Activated CD8-positive, alpha-beta memory T cell treated with anti-CD3 and anti-CD28 coated beads for 36 hours (primary cell): ENCODE measurements around the gene MPC1. TPM values are rescaled to one million over a fixed set of nuclear protein-coding genes. Genes with fewer than 3 reads are reported as not detected.
"Not testable (repeated sequence)": the region's sequence is repeated elsewhere in the genome, so short reads cannot be mapped to it uniquely, and the experiment has no call there.

Experiments
- CTCF ChIA-PET: fragments of 350-600 bp; sonication (Branson Sonifier 250); formaldehyde crosslinking; loops from one replicate; lab custom pipeline; 2021; ENCODE audit warnings: antibody characterized with exemption; lab: Charles Lee
- POLR2A ChIA-PET: fragments of 350-600 bp; sonication (Branson Sonifier 250); formaldehyde crosslinking; loops from one replicate; lab custom pipeline; 2021; ENCODE audit warnings: antibody characterized with exemption; lab: Charles Lee
- total RNA-seq, 2 experiments: library from RNA; stranded (reverse); gene quantifications; one replicate each; pipeline ENCODE4 v1.2.3, GENCODE V29; 2021

The MPC1 gene
- total RNA-seq, 2 experiments from 2014 or later, result 31.1 to 32.8 TPM

DNA sequence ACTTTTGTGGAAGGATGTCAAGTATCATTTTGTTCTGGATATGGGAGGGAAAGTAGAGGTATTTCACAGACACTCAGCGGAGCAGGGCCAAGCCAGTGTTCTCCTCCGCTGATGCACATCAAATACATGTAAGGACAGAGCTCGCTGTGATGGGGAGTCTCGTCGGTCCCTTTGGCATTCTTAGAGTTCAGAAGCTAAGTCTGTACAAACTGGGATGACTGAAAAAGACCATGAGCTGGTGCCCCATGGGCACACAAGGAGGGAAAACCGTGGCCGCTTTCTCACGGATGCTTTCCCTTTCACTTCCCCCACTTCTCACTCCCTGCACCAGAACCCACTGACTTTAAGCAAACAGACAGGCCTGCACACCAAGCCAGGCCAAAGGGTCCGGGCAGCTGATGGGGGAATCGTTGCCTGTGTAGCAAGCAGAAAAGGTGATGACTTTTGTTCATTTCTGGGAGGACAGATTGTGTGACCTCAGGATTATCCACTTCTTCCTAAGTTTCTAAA lies 27.7 kb upstream of the MPC1 start:
- POLR2A ChIA-PET, result no interaction called here

DNA sequence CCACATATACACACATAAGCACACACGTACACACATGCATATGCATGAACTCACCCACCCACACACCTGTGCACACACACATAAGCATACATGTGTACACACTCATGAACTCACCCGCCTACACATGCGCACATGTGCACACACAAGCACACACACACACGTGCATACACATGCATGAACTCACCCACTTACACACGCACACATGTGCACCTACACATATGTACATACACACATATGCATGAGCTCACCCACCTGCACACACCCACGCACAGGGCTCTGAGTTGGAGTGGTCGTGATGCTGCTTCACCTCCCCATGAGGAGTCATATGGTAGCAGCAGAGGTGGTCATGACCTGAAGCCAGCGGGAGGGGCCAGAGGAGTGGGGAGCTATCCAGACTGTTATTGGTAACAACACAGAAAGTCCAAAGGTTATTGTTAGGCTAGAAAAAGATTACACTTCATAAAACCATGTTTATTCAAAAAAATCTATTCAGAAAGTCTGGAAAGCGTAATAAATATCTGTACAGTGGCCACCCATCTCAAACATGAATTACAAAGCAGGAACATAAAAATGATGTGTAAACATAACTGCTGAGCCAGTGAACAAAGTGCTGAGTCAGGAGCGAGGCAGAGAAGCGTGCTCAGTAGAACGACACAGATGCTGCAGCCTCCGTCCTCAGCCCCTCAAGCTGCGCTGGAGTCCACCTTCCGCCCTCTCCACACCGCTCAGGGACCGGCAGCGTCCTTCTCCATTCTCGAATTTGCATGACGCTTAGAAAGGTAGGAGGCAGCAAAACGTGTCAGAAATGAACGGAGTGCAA lies 26.4 kb upstream of the MPC1 start:
- ChIA-PET POLR2A (no interaction called here), CTCF (interaction anchor here (1.3 to 3.4 kb wide), 2 partner anchors 8 to 28 kb away, joined by 4 to 11 read pairs; no protein-coding TSS in a partner anchor)

More for the DNA sequence above, 27.7 kb upstream of the MPC1 start:
- CTCF ChIA-PET, result interaction anchor here (1.3 to 3.4 kb wide), 2 partner anchors 9 to 30 kb away, joined by 4 to 11 read pairs; no protein-coding TSS in a partner anchor

DNA sequence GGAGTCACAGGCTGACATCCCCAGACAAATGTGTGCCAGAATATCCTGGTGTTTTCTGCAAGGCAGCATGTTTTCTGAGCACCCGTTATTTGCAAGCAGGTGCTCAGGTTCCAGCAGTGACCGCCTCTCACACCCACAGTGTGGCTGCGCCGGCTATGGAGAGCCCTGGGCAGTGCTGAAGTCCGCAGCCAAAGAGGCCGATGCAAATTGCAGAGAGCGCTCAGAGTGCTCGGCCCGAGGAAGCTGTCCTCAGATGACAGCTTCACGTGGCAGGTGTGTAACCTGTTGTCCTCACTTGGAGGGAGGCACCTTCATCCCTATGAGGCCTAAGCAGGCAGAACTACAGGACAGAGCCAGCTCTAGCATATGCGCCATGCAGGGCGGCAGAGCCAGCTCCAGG lies 23.5 kb upstream of the MPC1 start:
- CTCF ChIA-PET, result no interaction called here
- POLR2A ChIA-PET, result no interaction called here

DNA sequence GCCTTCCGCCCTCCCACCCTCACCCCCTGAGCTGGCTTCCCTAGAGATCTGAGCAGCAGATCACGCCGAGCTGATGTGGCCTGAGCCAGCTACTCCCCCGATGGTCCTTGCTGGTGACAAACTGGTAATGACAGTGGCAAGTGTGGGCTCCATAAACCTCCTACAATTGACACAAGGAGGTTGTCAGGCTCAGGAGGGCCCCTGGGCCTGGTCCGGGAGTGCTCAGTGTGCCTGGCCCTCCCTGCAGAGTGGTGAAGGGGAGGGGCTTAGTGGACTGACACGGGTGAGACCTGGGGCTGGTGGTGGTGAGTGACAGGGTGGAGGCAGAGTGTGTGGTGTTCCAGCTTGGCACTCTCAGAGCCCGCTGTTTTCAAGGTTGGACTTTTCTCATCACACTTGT lies 22.6 kb upstream of the MPC1 start:
- ChIA-PET POLR2A (no interaction called here), CTCF (no interaction called here)

DNA sequence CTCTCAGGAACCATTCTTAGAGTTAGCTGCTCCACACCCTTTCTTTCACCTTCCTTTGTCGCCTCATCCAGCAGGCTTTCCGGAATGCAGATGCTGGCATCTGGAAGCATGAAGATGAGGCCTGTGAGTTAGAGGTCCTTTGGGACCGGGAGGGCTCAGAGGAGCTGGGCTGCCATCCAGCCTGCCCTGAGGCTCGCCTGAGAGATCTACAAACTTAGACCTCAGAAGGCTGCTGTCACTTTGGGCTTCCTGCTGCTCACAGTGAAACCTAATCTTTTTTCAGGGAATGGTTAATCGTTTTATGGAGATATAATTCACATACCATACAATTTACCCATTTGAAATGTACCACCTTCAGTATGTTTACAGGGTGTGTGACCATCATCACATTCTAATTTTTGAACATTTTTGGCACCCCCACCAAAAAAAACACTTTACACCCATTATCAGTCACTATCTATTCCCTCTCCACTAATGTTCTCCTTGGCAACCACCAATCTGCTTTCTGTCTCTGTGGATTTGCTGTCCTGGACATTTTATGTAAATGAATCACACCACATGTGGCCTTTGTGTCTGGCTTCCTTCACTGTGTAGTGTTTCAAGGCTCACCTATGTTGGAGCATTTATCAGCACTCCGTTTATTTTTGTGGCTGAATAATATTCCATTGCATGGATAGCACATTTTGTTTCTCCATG lies 20.0 kb upstream of the MPC1 start:
- ChIA-PET POLR2A (no interaction called here), CTCF (no interaction called here)

DNA sequence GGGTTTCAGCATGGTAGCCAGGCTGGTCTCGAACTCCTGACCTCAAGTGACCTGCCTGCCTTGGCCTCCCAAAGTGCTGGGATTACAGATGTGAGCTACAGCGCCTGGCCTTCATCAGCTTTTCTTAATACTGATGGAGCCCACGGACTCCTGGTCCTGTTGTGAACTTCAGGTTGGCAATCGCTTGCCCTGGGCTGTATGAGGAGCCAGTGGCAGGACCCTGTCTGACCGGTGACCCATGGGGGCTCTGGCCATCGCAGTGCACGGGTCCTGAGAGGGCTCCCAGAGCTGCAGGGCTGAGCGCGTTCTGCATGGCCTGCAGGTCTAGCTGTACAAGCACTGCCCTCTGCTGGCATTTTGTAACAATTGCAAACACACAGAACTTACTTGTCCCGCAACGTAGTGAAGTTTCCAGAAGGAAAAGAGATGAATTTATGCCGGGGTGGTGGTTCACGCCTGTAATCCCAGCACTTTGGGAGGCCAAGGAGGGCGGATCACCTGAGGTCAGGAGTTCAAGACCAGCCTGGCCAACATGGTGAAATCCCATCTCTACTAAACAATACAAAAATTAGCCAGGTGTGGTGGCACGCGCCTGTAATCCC lies 18.0 kb upstream of the MPC1 start:
- CTCF ChIA-PET, result interaction anchor here (0.6 to 4.6 kb wide), 13 partner anchors 10 to 124 kb away, joined by 3 to 35 read pairs (median 4); no protein-coding TSS in a partner anchor
- POLR2A ChIA-PET, result not testable (repeated sequence)

DNA sequence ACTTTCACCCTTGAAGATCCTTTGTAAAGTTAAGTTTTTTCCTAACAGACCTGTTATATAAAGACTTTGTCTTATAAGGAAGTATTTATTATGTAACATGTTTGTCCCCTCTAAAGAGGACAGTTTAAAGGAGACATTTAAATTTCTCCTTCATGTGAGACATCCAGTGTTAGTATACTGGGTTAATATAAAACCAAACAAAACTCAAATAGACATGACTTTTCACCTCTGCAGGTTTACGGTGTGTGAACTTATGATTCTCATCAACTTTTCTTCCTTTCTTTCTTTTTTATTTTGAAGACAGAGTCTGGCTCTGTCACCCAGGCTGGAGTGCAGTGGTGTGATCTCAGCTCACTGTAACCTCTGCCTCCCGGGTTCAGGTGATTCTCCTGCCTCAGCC lies 17.4 kb upstream of the MPC1 start:
- POLR2A ChIA-PET, result no interaction called here
- CTCF ChIA-PET, result interaction anchor here (1.0 to 4.6 kb wide), 14 partner anchors 11 to 124 kb away, joined by 3 to 35 read pairs (median 4); no protein-coding TSS in a partner anchor

DNA sequence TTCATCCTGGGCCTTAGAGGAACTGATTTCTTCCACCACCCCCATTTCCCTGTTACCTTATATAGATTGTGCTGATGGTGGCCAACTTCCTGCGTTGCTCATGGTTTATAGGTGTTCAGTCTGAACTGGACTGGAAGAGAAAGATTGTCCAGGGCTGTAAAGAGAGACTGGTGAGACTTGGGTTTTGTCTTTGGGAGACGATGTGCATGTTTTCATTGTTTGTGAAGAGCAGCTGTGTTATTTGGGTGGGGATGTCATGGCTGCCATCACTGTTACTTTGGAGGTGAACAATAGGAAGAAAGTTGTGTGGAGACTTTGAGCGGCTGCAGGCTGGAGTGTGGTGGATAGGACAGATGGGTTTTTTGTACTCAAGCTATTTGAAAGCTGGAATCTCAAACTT lies 15.6 kb upstream of the MPC1 start:
- POLR2A ChIA-PET, result no interaction called here

DNA sequence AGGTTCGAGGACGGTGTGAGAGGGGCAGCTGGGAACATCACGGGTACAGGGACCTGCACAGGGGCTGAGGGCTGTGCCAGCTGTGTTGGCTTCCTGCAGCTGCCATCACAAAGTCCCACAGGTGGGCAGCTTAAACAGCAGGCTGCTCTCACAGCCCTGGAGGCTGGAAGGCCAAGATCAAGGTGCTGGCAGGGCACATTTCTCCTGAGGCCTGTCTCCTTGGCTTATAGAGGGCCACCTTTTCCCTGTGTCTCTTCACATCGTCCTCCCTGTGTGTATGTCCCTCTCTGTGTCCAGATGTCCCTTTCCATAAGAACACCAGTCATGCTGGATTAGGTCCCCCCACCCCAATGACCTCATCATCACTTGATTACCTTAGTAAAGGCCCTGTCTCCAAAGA lies 15.1 kb upstream of the MPC1 start:
- POLR2A ChIA-PET, result no interaction called here

More for the DNA sequence above, 15.6 kb upstream of the MPC1 start:
- CTCF ChIA-PET, result interaction anchor here (1.0 to 4.6 kb wide), 7 partner anchors 10 to 122 kb away, joined by 3 to 35 read pairs (median 4); no protein-coding TSS in a partner anchor

DNA sequence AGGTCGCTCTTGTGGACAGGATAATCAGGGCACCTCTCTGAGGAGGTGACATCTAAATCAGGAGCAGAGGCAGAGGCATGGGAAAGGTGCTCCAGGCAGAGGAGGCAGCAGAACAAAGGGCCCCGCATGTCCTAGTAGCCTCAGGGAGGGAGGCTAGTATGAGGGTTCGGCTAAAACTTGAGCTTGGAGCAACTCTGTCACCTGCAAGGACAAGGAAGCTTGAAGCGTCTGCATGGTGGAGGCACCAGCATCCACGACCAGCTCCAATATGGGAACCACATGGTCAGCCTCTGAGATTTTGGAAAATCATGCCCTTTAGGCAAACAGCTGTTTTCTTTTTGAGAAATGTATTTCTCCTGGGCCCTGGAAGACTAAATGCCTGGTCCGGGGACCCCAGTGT lies 13.0 kb upstream of the MPC1 start:
- POLR2A ChIA-PET, result no interaction called here

More for the DNA sequence above, 15.1 kb upstream of the MPC1 start:
- CTCF ChIA-PET, result interaction anchor here (1.0 to 4.6 kb wide), 5 partner anchors 16 to 121 kb away, joined by 3 to 35 read pairs (median 4); no protein-coding TSS in a partner anchor

DNA sequence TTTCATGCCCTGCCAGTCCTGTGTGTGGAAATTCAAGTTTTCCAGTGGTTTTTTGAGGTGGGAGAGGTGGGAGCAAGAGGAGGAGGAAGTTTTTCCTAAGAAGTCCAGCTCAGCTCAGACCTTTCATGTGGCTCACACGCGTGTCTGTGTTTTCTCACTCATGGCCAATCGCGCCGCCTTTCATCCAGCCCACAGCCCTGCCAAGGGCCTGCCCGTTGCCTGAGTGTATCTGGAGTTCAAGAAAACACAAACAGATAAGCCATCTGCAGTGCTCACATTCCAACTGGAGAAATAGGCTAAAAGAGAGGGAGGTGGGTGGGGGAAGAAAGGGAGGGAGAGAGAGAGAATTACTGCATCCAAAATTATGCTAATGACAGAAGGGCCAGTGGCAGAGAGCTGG lies 12.6 kb upstream of the MPC1 start:
- POLR2A ChIA-PET, result no interaction called here
- CTCF ChIA-PET, result no interaction called here

More for the DNA sequence above, 13.0 kb upstream of the MPC1 start:
- CTCF ChIA-PET, result no interaction called here

DNA sequence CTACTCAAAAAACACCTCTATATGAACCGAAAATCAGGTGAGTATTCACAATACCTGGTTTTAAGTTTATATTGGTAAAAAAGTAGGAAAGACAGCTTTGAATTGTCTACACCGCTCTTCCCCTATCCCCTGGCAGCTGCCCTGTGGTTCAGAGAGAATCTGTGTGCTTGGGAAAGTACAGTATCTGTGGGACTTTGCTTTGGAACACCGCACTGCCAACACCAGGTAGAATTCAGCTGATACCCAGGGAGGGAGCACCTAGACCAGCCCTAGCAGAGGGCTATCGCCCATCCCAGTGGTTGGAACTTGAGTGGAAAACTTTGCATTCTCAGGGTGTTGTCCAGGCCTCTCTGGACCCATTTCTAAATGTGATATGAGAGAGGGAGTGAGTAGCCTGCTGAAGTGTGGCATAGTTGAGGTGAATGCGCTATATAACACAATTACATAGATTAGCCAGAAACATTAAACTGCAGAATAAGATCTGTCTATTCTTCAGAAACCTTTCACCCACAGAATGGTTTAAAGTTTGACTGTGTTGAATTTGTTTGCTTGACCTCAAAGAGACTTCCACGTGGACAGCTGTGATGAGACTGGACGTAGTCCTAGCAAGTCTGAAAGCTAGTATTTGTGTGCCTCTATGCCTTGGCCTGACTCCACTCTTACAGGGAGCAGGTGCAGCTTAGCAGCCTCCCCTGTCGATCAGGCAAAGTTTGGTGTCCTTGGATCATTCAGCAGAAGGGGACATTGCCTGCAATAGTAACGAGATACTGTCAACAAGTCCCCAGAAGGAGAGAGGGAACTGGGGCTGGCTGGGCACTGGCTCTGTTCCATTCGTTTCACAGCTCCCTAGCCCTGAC lies 11.5 kb upstream of the MPC1 start:
- ChIA-PET POLR2A (no interaction called here), CTCF (no interaction called here)

DNA sequence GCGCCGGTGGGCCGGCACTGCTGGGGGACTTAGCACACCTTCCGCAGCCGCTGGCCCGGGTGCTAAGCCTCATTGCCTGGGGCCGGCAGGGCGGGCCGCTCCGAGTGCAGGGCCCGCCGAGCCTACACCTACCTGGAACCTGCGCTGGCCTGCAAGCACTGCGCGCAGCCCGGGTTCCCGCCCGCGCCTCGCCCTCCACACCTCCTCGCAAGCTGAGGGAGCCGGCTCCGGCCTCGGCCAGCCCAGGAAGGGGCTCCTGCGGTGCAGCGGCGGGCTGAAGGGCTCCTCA lies 10.7 kb upstream of the MPC1 start:
- ChIA-PET CTCF (interaction anchor here (1.7 kb wide), 1 partner anchor 12 kb away, joined by 5 read pairs; no protein-coding TSS in a partner anchor), POLR2A (no interaction called here)

DNA sequence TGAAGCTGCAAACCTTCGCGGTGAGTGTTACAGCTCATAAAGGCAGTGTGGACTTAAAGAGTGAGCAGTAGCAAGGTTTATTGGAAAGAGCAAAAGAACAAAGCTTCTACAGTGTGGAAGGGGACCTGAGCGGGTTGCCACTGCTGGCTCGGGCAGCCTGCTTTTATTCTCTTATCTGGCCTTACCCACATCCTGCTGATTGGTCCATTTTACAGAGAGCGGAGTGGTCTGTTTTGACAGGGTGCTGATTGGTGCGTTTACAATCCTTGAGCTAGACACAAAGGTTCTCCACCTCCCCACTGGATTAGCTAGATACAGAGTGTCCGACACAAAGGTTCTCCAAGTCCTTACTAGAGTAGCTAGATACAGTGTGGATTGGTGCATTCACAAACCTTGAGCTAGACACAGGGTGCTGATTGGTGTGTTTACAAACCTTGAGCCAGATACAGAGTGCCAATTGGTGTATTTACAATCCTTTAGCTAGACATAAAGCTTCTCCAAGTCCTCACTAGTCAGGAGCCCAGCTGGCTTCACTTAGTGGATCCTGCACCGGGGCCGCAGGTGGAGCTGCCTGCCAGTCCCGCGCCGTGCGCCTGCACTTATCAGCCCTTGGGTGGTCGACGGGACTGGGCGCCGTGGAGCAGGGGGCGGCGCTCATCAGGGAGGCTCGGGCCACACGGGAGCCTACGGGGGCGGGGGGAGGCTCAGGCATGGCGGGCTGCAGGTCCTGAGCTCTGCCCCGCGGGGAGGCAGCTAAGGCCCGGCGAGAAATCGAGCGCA lies 10.2 kb upstream of the MPC1 start:
- CTCF ChIA-PET, result interaction anchor here (1.7 kb wide), 1 partner anchor 12 kb away, joined by 5 read pairs; no protein-coding TSS in a partner anchor
- POLR2A ChIA-PET, result not testable (repeated sequence)

DNA sequence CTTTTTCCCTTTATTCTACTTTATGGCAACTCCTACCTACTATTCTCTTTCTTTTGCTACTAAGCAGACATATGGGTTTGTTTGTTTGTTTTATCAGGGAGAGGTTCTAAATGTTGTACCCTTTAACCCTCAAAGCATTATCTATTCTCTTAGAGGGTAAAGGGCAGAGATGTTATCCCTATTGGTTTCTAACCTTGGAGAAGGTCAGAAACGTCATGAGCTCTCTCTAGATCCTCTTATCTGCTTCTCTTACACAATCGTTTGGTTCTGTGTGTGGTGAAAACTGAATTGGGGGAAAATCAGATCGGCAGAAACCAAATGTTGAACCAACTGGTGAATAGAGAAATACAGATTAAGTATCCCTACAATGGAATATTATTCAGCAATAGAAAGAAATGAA lies 6.4 kb upstream of the MPC1 start:
- CTCF ChIA-PET, result interaction anchor here (0.7 kb wide), 1 partner anchor 12 kb away, joined by 4 read pairs; no protein-coding TSS in a partner anchor
- POLR2A ChIA-PET, result no interaction called here

DNA sequence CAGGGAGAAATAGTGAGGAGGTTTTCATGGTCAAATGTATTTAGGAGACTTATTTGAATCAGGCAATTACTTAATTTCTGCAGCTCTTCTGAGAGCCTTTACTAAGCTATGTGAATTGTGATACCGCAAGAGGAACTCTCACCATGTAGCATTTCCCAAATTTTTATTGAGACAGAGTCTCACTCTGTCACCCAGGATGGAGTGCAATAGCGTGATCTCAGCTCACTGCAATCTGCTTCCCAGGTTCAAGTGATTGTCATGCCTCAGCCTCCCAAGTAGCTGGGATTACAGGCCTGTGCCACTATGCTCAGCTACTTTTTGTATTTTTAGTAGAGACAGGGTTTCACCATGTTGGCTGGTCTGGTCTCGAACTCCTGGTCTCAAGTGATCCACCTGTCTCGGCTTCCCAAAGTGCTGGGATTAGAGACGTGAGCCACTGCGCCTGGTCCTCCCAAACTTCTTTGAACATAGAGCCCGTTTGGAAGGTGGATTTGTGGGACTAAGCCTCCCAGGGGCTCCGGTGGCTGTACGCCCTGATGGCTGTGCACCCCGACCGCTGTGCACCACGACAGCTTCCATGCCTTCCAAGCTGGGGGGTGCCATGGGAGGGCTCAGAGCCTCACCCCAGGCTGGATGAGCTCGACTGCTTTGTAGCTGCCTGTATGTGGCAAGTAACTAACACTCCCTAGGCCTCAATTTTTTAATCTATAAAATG lies 5.7 kb upstream of the MPC1 start:
- ChIA-PET POLR2A (no interaction called here), CTCF (interaction anchor here (0.8 to 1.5 kb wide), 3 partner anchors 10 to 112 kb away, joined by 4 to 5 read pairs (median 5); no protein-coding TSS in a partner anchor)

DNA sequence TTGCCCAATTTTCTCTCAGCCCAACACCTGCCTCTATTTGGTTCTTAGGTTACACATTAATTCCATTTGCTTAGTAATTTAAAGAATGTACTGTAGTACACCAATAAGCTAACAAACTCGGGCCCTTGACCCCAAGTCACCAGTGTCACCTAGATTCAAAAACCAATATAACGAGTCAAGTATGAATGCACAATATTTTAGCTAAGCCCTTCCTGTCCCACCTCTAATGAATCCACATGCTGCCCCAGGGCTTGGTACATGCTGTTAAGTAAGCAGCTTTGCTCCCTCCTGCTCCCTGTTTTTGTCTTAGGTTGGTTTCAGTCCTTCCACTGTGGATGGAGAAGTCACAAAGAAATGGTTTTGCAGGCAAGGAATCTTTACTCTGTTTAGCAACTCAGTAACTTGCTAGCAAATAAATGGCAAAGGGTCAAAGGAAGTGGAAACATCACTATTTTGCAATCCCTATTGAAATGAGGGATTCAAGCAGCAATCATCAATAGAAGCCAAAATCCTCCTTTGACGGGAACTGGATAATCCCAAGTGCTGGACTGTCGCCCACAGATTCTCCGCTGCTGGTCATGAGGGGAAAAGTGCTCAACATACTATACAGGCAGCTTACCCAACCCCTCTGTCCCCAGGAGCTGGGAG lies 5.0 kb upstream of the MPC1 start:
- CTCF ChIA-PET, result interaction anchor here (0.8 to 1.5 kb wide), 3 partner anchors 11 to 112 kb away, joined by 4 to 5 read pairs (median 5); no protein-coding TSS in a partner anchor
- POLR2A ChIA-PET, result no interaction called here
